ENCODE data around the gene CLEC4E.
"Not testable (repeated sequence)": the region's sequence is repeated elsewhere in the genome, so short reads cannot be mapped to it uniquely, and the experiment has no call there.

CLEC4E gene

DNA sequence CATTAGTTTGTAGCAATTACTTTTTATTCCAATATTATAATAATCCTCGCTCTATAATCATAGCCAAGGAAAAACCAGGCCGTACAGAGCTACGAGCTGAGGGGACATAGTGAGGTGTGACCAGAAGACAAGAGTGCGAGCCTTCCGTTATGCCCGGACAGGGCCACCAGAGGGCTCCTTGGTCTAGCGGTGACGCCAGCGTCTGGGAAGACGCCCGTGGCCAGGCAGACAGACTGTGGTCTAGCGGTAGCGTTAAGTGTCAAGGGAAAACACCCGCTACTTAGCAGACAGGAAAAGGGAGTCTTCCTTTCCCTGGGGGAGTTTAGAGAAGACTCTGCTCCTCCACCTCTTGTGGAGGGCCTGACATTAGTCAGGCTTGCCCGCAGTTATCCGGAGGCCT, 2.9 kb downstream of the CLEC4E start:
- DNase-seq = not testable (repeated sequence)

GRCh38 chr12:8532045-8532444, 8.7 kb downstream of the CLEC4E start:
- no peak for DNase-seq

- DNase-seq = no peak
Measured at GRCh38 chr12:8527250-8528130, 13.2 kb downstream of the CLEC4E start.

DNA sequence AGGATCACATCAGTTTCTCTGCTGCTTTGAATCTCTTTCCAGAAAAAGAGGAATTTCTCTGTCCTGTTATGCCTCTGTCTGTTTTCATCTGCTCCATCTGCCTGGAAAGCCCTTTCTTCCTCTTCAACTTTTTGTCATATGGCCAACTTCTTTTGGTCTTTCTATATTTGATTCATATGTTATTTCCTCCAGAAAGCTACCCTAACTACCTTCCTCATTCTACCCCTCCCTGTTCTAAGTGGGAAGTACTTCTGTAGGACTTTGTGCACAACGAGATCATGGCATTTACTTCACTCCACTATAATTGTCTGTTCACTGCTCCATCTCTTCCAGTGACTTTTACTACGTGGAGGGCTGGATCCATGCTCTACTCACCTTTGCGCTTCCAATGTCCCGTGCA, 21.5 kb downstream of the CLEC4E start:
- peak; percentile 24 to 77 (median 58) for DNase-seq

DNA sequence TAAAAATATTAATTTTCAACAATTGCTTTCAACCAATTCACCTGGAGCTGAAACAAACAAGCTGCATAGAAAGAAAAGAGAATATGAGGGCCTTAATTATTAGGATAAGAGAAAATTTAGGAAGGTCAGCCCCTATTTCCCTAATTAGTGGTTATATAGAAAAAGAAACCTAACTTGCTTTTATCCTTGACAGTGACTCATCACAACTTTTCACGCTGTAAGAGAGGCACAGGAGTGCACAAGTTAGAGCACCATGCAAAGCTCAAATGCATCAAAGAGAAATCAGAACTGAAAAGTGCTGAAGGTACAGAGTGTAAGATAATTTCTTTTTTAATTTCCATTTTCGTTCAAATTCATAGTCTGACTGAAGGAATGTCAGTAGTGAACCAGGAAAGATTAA, 22.7 kb downstream of the CLEC4E start:
- DNase-seq = no peak

DNA sequence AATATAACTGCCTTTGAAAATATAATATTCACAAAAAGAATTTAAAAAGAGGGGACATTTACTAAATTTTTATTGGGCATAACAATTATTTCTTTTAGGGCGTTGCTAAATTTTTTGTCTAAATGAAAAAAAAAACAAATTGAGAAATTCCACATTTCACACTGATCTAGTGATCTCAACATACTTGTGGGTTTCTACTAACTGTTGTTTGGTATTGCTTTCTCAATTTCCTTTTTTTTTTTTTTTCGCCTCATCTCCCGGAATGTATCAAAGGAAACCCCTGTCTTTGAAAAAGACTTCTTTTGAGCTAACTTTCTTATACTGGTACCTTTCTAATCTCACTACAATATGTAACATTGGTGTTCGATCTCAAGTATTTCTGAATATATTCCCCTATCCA, 27.4 kb downstream of the CLEC4E start, which contains the start of gene CLEC4D:
TSS of gene CLEC4D (plus strand) at position 248 of the 400 bp plus-strand sequence. CDS start 230 bp downstream, outside the sequence.
- DNase-seq = peak in 2 of 4 experiments; percentile 62 to 66

DNA sequence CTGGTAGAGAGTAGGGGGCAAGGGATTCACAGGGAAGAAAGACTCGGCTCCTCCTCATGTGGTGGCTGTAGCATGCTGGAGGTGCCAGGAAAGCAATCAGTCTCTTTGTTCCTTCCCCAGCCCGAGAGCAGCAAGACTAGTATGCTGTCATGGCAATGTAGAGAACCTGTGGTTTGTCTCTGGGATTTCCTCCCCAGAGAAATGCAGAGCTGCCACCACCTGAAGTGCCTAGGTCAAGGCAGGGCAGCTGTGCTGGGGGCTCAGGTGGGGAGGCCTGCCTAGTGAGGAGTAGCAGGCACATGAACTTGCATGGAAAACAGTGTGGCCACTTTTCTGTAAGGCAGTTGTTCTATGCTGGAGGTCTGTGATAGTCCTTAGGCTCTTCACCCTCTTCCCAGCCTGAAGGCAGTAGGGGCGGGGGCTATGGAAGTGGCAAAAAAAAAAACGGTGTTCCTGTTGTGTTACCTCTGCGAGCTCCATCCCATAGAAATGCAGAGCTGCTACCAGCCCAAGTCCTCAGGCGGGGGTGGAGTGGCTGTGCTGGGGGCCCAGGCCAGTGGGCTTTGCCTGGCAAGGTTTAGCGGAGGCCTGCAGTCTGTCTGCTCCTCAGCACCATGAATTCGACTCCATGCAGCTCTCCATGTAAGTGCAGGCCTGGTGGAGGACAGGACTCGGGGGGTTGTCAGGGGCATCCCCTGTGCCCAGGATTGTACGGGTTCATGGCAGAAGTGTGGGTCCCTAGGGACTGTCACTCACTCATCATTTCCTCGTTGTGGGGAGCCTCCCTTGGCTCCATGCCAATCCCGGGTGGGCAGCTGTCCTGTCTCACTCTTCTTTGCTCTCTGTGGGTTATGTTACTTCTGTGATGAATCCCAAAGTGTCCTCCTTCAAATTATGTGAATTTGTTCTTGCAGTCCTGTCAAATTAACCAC, 31.5 kb downstream of the CLEC4E start:
- no peak for DNase-seq

- DNase-seq = no peak
Measured at GRCh38 chr12:8508223-8508622, 32.5 kb downstream of the CLEC4E start.

DNA sequence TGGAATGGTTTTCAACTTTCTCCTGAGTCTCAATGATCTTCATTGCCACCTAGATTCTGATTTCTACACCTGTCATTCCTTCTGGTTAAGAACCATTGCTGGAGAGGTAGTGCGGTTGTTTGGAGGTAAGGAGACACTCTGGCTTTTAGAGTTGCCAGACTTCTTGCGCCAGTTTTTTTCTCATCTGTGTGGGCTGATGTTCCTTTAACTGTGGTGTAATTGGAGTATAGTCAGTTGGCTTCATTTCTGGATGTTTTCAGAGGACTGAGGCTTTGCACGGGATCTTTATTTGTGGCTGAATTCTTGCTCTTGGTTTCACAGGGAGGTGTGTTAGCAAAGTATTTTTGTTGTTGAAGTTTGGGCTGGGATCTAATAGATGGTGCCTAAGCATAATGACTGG, 33.1 kb downstream of the CLEC4E start:
- DNase-seq = peak in 3 of 4 experiments; percentile 15 to 30 (median 25)

DNA sequence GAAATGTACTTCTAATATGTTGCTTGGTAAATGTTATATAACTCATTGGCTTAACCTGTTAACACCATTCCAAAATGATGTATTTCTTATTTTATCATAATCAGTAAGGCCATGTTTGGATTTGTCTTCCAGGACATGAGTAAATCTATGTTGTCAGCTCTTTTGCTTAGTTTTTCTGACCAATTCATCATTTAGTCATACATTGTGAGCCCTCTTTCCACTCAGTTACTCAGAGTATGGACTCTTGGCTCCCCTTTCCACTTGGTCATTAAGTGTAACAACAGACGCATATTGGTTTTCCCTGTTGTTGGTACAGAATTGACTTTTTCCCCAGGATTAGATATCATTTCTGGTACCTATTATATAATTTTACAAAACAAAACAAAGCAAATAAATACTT, 36.4 kb downstream of the CLEC4E start:
- DNase-seq = no peak

DNA sequence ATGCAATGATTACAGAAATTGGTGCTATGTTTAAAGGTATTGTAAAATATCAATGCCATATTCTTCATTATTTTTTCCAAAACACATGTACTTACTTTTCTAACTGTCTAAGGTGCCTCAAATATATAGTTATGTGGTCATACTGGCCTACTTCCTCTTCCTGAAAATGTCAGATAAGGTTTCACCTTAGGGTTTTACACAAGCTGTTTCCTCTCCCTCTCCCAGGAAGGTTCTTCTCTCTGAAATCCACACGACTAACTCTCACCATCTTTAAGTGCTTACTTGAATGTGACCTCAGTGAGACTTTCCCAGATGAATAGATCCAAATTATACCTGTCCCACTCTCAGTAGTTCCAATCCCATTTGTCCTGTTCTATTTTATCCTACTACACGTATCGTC, 39.0 kb downstream of the CLEC4E start:
- DNase-seq = peak in 1 of 4 experiments; percentile 22

GRCh38 chr12:8499616-8500015, 41.1 kb downstream of the CLEC4E start:
- DNase-seq = peak in 3 of 4 experiments; percentile 15 to 37 (median 16)

GRCh38 chr12:8496074-8496473, 44.6 kb downstream of the CLEC4E start:
- DNase-seq = not testable (repeated sequence)

- not testable (repeated sequence) for DNase-seq
Measured at GRCh38 chr12:8495671-8496070, 45.0 kb downstream of the CLEC4E start.

- peak; percentile 85 to 95 (median 90) for DNase-seq
Measured at GRCh38 chr12:8493084-8493483, 47.6 kb downstream of the CLEC4E start.

DNA sequence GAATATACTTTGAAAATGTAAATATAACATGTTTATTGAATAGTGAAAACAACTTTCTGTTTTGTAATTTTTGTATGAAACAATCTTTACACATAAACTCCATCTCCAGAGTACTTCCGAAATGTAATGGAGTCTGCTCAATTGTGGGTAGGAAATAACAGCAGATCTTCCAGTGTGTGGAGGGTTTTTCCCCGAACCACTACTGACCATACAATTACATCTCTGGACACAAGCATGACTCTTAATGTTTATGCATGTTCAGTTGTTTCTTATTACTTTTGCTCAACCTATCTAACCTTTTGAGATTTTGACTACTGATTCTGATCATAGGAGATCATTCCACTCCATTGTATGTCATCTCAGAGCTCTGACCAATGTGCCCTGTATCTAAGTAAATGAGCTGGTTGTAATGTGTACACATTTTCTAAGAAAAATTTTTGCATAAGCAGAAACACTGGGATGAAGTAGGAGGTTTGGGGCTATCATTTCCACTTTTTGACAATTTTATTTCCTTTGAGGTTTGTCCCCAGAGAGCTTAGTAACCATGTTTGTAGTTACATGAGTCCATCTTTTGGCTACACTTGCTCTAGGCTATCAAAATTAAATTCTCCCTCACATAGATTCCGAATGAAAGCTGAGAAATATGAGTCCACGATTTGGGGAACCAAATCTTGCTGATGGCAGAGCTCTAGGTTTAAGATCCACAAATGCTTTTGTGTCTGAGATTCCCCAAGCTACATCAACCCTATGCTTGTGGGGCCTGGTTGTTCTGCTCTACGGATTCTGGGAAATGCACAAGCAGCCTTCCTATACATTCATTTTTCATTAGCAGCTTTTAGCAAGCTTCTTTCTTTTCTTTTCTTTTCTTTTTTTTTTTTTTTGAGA, 48.8 kb downstream of the CLEC4E start:
- peak; percentile 35 to 74 (median 58) for DNase-seq

Measured in suppressor macrophage (primary cell).